ENCODE results near the gene RBM47.

GRCh38 chr4:40473578-40474388 is 155.9 kb downstream of the RBM47 start:
- TF ChIP-seq POLR2AphosphoS5 (IDR thresholded peaks at IDR 0.05; ENCODE audit: low read depth, low read length) (no peak), POLR2A (IDR thresholded peaks at IDR 0.05; ENCODE audit: low read depth, low read length) (no peak), TAF1 (IDR thresholded peaks at IDR 0.05; ENCODE audit: low read depth, low read length) (no peak), POU2F2 (IDR thresholded peaks at IDR 0.05; ENCODE audit: low read depth, low read length) (no peak)
